HG02588 (cell line): ENCODE results near the gene PXN.
A peak's percentile ranks its signal among the peaks of the same experiment; 100 is the strongest.

Experiments used
- ATAC-seq: cut with Tn5 transposase; IDR thresholded peaks from one replicate; pipeline ENCODE4 v1.9.1; 2021; ENCODE audit warnings: mild to moderate bottlenecking, moderate library complexity; ENCODE audit not compliant: unreplicated experiment

PXN gene

GRCh38 chr12:120265473-120266179 lies at the start of gene PXN:
TSS of gene PXN (minus strand) at chr12:120265730. CDS start at chr12:120265629, 101 bp downstream.
- peak; percentile 70 for ATAC-seq

- no peak for ATAC-seq
Measured at GRCh38 chr12:120314220-120314619, 48.7 kb upstream of the PXN start.

GRCh38 chr12:120301962-120302815 lies 36.7 kb upstream of the PXN start, which contains the start of gene SIRT4:
TSS of gene SIRT4 (plus strand) at chr12:120302321. CDS start at chr12:120303562, 1,241 bp downstream.
- peak; percentile 96 for ATAC-seq

- ATAC-seq: peak; percentile 39
Measured at GRCh38 chr12:120292661-120293531, 27.4 kb upstream of the PXN start, which contains the start of gene RNU4-1. TSS of gene RNU4-1 (minus strand) at chr12:120293237.

GRCh38 chr12:120292411-120292660 lies 26.8 kb upstream of the PXN start:
- no peak for ATAC-seq

GRCh38 chr12:120290609-120291305 lies 25.2 kb upstream of the PXN start:
- no peak for ATAC-seq

GRCh38 chr12:120287491-120287890 lies 22.0 kb upstream of the PXN start:
- no peak for ATAC-seq

GRCh38 chr12:120286768-120287490 lies 21.4 kb upstream of the PXN start:
- ATAC-seq: no peak

- no peak for ATAC-seq
Measured at GRCh38 chr12:120284381-120284780, 18.9 kb upstream of the PXN start.

GRCh38 chr12:120283318-120283717 lies 17.8 kb upstream of the PXN start:
- no peak for ATAC-seq

GRCh38 chr12:120278137-120279069 lies 12.9 kb upstream of the PXN start:
- ATAC-seq: no peak

GRCh38 chr12:120276734-120277133 lies 11.2 kb upstream of the PXN start:
- no peak for ATAC-seq

- no peak for ATAC-seq
Measured at GRCh38 chr12:120267736-120268135, 2.2 kb upstream of the PXN start.

- no peak for ATAC-seq
Measured at GRCh38 chr12:120266180-120266870, 795 bp upstream of the PXN start.

- no peak for ATAC-seq
Measured at GRCh38 chr12:120264904-120265472, 542 bp downstream of the PXN start.

GRCh38 chr12:120264086-120264903 lies 1.2 kb downstream of the PXN start:
- ATAC-seq: no peak

- no peak for ATAC-seq
Measured at GRCh38 chr12:120263748-120264085, 1.8 kb downstream of the PXN start.
